ENCODE measurements around the gene MSL3B.

Gene MSL3B

DNA sequence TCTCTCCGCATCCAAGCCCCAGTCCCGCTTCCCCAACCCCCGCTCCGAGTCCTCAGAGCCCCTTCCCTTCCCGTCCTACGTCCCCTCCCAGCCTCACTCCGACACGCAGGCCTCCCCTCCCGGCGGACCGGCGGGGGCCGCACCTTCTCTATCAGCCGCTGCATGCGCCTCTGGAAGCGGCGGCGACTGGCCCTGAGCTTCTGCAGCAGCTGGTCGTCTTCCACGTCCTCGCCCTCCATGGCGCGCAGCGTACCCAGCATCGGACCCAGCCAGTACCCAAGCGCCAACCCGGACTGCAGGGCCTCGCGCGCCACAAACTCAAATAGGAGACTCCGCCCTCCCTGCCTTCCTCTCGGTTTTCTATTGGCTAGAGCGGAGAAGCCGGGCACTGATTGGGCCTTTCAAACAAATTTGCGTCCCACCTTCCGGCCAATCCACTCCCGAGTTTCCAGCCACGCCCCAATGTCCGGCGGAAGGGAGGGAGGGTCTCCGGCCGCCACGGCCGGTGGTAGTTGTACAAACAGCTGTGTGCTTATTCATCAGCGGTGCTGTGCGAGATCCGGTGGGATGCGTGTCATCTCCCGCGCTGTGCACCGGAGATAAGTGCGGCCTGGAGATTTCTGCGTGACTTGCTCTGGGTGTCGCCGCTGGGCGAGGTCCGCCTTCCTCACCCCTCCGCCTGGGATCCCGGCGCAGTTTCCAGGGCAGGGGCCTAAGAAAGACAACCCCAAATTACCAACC, 13.8 kb downstream of the MSL3B start, which contains the start of gene HJURP:
HJURP (minus strand) TSS at position 295 of the 741 bp plus-strand sequence; CDS start at position 260, 35 bp downstream.
- DNase-seq (ENCODE audit: low read depth) = peak; percentile 96
- TF ChIP-seq, protein P1, sequence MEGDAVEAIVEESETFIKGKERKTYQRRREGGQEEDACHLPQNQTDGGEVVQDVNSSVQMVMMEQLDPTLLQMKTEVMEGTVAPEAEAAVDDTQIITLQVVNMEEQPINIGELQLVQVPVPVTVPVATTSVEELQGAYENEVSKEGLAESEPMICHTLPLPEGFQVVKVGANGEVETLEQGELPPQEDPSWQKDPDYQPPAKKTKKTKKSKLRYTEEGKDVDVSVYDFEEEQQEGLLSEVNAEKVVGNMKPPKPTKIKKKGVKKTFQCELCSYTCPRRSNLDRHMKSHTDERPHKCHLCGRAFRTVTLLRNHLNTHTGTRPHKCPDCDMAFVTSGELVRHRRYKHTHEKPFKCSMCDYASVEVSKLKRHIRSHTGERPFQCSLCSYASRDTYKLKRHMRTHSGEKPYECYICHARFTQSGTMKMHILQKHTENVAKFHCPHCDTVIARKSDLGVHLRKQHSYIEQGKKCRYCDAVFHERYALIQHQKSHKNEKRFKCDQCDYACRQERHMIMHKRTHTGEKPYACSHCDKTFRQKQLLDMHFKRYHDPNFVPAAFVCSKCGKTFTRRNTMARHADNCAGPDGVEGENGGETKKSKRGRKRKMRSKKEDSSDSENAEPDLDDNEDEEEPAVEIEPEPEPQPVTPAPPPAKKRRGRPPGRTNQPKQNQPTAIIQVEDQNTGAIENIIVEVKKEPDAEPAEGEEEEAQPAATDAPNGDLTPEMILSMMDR (IDR thresholded peaks at IDR 0.05; ENCODE audit: insufficient read depth, low read depth, low read length, missing control alignments) = no peak
- peak within 1 kb of the TSS; percentile 75 for H3K4me3 ChIP-seq (ENCODE audit: low read depth, low read length)

DNA sequence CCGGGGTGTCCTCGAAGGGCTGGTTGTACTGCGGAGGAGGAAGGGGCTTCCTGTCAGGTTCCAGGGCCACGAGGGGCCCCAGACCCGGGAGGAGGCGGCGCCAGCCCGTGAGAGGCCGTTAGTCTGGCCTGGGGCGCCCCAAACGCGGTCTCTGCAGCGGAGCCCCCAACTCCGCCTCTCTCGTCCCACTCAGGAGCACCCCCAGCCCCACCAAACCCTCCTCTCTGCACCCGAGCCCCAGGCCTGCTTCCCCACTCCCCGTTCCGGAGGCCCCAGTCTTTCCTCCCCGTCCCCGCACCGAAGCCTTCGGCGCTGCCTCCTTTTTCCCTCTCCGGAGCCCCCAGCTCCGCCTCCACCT, 14.3 kb downstream of the MSL3B start:
- H3K4me3 ChIP-seq (ENCODE audit: low read depth, low read length) = peak overlapping the region; percentile 75
- TF ChIP-seq, protein P1 (IDR thresholded peaks at IDR 0.05; ENCODE audit: insufficient read depth, low read depth, low read length, missing control alignments) = no peak
- DNase-seq (ENCODE audit: low read depth) = no peak

DNA sequence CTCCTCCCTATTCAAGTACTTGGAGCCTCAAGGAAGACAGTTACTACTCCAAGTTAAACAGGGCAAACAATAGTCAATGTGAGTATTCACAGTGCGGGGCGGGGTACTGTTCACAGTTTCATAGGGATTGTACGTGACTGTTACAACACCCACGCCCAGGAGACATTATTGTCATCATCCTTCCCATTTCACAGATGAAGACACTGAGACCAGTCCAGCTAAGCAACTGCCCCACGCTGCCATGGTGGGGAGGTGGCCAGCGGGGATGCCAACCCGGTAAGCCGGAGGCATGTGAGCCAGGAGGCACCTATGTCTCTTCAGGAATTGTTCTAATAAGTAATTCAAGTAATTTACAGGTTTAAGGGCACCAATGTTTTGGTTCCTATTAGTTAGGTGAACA, 14.8 kb downstream of the MSL3B start:
- TF ChIP-seq, protein P1 (IDR thresholded peaks at IDR 0.05; ENCODE audit: insufficient read depth, low read depth, low read length, missing control alignments) = no peak
- no peak for DNase-seq (ENCODE audit: low read depth)
- H3K4me3 ChIP-seq (ENCODE audit: low read depth, low read length) = peak overlapping the region; percentile 75

DNA sequence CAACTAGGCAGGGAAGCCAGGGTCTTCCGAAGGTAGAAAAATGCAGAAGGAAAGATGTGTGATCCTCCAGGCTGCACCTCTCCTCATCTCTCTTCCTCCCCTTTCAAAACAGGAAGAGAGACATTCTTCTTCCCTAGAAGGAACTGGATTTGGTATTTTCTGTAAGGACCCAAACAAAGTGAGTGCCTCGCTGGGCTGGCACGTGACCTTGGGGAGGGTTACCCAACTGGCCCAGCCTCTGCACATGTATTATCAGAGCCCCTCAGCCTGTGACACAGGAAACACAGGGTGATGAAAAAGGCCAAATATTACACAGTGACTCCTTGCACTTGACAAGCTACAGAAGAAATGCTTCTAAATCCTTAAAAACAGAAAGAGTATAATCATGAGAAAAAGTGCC, 16.1 kb downstream of the MSL3B start:
- TF ChIP-seq, protein P1 (IDR thresholded peaks at IDR 0.05; ENCODE audit: insufficient read depth, low read depth, low read length, missing control alignments) = no peak
- peak overlapping the region; percentile 75; the same call in 1 of the 2 replicates for H3K4me3 ChIP-seq (ENCODE audit: low read depth, low read length)
- DNase-seq (ENCODE audit: low read depth) = no peak

DNA sequence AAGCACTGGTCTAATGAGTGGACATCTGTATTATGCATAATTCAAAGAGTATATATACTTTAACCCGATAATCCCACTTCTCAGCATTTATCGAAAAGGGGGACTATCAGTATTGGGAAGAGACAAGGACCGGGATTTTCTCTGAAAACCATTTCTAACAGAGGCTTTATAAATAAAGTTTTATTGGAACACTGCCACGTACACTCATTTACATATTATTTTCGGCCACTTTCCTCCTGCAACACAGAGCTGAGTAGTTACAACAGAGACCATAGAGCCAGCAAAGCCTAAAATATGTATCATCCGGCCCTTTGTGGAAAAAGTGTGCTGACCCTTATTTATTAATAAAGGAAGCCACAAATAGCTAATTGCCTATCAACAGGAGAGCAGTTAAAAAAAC, 17.0 kb downstream of the MSL3B start:
- DNase-seq (ENCODE audit: low read depth) = no peak
- TF ChIP-seq, protein P1 (IDR thresholded peaks at IDR 0.05; ENCODE audit: insufficient read depth, low read depth, low read length, missing control alignments) = no peak
- H3K4me3 ChIP-seq (ENCODE audit: low read depth, low read length) = no peak overlapping the region

DNA sequence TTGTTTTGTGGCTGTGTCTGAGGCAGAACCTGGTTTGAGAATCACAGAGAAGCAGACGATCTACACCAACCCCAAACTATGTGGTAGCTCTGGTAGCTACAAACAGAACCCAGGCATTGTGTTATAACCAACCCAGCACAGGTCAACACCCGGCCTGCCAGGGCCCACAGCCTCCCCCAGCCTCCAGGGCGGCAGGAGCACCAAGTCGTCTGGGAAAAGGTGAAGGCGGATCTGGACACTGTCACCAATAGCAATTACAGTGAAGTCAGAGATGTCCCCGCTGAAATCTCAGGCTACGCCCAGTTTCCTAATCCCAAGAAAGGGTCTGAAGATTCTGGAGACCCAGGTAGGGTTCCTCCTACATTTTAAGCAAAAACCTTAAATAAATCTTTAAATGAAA, 17.4 kb downstream of the MSL3B start:
- no peak for DNase-seq (ENCODE audit: low read depth)
- TF ChIP-seq, protein P1 (IDR thresholded peaks at IDR 0.05; ENCODE audit: insufficient read depth, low read depth, low read length, missing control alignments) = no peak
- no peak overlapping the region for H3K4me3 ChIP-seq (ENCODE audit: low read depth, low read length)
